GM18499 (cell line): Measurements from ENCODE around the gene RNU1-2.
"Not testable (repeated sequence)": the region's sequence is repeated elsewhere in the genome, so short reads cannot be mapped to it uniquely, and the experiment has no call there.

Experiments used
- ATAC-seq: cut with Tn5 transposase; IDR thresholded peaks from one replicate; pipeline ENCODE4 v1.9.1; 2021; ENCODE audit warnings: moderate number of reproducible peaks; ENCODE audit not compliant: insufficient read depth, unreplicated experiment

RNU1-2 gene

DNA sequence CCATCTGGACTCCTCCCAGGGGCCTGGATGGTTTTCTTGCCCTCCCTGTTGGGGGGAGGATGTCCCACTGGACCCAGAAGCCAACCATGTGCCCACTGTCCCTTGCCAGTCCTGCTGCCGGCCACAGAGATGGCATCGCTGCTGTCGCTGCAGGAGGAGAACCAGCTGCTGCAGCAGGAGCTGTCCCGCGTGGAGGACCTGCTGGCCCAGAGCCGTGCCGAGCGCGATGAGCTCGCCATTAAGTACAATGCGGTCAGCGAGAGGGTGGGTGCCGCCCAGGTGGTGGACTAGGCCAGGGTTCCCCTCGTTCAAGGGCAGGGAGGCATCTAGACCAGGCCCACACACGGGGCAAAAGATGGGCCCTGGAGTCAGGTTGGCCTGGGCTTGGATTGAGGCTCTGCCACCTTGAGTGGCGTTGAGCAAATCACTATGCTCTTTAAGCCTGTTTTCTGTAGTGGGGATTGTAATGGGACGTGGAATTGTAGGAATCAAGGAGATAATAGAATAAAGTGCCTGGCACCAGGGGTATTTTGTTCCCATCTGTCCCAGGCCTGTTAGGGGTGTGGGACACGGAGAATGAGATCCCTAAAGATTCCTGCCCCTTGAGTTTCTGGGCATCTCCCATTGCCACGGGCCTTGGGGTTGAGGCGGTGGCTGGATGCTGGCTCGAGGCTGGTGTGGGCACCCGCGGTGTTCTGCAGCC is 28.6 kb downstream of the RNU1-2 start:
- no peak for ATAC-seq

- no peak for ATAC-seq
Measured at GRCh38 chr1:16924919-16925477, 29.2 kb downstream of the RNU1-2 start.

DNA sequence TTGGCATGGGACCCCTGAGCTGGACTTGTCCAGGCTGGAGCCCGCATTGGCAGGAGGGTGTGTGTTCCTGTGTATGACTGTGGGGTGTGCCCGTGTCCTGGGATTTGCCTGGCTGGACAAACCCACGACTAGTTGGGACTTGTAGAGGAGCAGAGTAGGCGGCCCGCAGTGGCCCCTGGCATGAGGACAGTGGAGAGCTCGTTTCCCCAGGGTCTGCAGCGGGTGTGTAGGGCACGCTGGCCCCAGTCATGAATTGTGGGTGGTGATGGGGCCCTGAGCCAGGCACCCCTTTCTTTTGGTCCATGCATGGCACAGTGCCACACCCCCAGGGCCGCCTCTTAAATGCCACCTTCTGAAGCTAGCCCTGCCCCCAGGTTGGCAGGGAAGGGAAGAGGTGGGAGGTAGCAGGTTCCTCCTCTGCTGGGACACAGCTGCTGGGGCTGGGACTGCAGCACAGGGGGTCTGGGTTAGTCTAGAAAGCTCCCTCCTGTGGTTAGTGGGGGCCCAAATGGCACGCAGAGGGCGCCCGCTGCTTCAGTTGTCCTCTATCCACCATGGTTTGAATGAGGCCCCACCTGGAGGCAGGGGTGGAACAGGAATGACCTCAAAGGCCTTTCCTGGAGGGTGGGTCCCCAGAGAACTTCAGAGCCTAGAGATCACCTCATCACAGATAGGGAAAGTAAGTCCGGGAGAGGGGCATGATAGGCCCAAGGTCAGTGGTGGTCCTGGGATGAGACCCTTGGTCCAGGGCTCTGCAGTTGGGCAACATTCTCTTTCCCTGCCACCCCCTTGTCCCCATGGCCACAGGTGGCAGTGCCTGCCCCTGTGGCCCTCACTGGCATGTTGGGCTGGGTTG is 30.1 kb downstream of the RNU1-2 start:
- no peak for ATAC-seq

DNA sequence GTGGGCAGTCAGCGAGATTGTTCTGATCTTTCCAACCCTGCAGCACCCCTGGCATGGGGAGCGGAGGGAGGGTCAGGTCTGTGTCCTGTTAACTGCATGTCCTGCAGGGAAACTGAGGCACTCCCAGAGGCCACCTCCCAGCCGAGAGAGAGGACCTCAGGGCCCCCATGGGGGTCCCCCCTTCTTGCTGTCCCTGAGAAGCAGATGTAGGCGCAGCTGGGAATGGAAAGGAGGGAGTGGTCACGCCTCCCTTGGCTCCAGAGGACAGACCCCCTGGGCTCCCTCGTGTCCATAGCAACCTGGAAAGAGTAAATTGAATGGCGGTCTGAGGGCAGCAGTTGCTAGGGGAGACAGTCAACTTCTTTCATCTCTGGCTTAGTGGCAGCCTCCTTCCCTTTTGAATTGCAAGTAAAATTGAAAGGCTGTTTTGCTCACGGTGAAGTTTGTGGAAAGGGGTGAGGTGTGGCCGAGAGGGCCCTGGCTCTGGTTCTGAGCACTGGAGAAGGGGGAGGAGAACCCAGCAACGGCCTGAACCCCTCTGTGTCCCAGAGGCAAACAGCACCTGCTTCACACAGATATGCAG is 30.8 kb downstream of the RNU1-2 start:
- ATAC-seq = no peak

DNA sequence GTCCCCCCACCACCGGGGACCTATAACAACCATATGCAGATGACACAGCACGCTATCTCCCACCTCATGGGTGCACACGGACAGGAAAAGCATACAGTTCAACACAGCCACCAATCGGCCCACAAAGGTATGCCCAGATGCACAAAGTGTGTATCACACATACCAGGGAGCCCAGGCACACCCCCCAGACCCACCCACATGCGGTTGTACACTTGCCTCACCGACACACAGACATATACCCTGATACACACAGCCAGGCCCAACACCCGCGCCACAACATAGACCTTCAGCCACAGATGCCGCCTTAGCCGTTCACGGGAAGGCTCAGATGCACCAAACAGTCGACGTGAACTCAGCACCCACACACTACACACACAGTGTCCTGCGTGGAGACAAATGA is 31.5 kb downstream of the RNU1-2 start:
- no peak for ATAC-seq

GRCh38 chr1:16927711-16928485 is 32.1 kb downstream of the RNU1-2 start:
- ATAC-seq = no peak

DNA sequence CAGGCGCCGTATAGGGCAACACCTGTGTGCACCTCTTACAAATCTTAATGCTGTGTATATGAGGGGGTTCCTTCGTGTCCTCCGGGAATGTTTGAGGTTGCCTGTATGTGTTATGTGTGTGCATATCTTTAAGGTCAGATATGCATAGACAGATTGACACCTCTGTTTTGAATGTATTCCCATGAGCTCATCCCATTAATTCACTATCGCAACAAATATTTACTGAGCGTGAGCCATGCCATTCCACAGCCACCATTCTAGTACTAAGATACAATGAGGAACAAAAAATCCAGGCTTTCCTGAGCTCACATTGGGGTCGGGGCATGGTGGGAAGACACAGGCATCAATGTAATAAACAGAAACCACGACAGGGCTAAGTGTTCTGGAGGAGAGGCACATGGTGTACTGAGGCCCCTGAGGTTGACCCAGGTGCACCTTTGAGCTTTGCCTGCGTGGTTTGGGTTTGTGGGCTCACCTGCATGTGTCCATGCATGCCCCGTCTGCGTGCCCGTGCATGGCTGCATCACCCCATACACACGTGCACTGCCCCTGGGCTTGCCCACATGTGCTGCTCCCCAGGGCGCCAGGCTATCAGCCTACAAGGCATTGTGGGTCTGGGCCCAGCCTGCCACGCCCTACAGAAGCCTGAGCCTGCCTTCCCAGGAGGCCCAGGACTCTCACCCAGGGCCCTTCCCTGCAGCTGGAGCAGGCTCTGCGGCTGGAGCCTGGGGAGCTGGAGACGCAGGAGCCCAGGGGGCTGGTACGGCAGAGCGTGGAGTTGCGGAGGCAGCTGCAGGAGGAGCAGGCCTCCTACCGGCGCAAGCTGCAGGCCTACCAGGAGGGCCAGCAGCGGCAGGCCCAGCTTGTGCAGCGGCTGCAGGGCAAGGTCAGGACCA is 33.6 kb downstream of the RNU1-2 start:
- not testable (repeated sequence) for ATAC-seq

- ATAC-seq = not testable (repeated sequence)
Measured at GRCh38 chr1:16931206-16931934, 35.6 kb downstream of the RNU1-2 start.

GRCh38 chr1:16933945-16934344 is 38.2 kb downstream of the RNU1-2 start:
- ATAC-seq = not testable (repeated sequence)

DNA sequence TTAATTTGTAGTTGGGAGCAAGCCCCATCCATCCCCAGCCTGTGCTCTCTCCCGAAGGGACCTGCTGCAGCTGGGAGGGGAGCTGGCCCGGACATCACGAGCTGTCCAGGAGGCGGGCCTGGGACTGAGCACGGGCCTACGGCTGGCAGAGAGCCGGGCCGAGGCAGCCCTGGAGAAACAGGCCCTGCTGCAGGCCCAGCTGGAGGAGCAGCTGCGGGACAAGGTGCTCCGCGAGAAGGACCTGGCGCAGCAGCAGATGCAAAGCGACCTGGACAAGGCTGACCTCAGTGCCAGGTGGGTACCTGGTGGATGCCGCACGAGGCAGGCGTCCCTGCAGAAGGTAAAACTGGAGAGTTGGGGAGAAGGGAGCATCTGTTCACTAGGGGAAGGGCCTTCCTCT is 40.8 kb downstream of the RNU1-2 start:
- ATAC-seq = not testable (repeated sequence)

GRCh38 chr1:16938351-16939321 is 42.9 kb downstream of the RNU1-2 start:
- ATAC-seq = no peak

GRCh38 chr1:16939386-16940180 is 43.8 kb downstream of the RNU1-2 start:
- not testable (repeated sequence) for ATAC-seq

DNA sequence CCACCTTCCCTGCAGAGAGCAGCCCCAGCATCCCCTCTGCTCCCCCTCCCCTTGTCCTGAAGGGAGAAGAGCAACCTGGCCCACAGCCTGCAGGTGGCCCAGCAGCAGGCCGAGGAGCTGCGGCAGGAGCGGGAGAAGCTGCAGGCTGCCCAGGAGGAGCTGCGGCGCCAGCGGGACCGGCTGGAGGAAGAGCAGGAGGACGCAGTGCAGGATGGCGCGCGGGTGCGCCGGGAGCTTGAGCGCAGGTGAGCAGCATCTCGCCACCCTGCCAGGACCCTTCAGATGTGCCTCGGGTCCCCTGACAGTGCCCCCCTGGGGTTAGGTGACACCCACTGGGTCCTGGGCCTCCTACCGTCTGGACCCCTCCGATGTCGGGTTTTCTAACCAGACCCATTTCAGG is 48.3 kb downstream of the RNU1-2 start:
- no peak for ATAC-seq

- not testable (repeated sequence) for ATAC-seq
Measured at GRCh38 chr1:16945512-16945911, 49.7 kb downstream of the RNU1-2 start.
